ENCODE data around the gene CBS.
A peak's percentile ranks its signal among the peaks of the same experiment; 100 is the strongest.
"Not testable (repeated sequence)": the region's sequence is repeated elsewhere in the genome, so short reads cannot be mapped to it uniquely, and the experiment has no call there.

Gene CBS

DNA sequence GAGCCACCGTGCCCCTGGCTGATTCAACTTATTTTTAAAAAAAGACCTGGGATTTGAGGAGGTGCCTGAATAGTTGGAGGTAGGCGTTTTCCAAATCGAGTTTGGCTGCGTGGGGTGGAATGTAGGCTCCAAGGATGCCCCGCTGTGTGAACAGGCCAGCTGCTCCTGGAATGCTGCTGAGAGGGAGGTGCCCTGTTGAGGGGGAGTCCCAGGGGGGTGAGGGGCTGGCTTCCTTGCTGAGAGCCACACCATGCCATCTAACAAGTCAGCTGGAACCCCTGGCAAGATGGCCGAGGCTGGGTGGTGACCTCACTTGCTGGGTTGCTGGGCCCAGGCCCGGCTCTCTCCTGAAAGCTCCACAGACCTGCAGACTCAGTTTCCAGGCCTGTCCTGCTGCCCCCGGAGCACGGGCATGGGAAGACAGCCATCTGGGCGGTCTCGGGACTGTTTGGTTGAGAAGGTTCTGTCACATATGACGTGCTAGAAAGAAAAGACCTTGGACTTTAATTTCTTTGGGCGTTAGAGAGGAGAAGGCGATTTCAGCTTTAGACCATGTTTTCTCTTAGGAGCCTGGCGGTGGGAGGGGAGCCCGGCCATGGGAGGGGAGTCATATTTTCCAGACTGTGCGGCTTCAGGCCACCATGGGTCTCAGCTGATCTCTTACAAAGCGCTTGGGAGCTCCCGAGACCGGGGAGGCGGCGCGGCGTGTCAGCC, 7.1 kb upstream of the CBS start:
- H3K4me3 Mint-ChIP-seq; H3K27ac Mint-ChIP-seq; H3K9me3 Mint-ChIP-seq; H3K36me3 Mint-ChIP-seq (ENCODE audit: low read depth); H3K27me3 Mint-ChIP-seq (ENCODE audit: low read depth); DNase-seq (ENCODE audit: low spot score); H3K4me1 Mint-ChIP-seq (ENCODE audit: low read depth): not testable (repeated sequence)

DNA sequence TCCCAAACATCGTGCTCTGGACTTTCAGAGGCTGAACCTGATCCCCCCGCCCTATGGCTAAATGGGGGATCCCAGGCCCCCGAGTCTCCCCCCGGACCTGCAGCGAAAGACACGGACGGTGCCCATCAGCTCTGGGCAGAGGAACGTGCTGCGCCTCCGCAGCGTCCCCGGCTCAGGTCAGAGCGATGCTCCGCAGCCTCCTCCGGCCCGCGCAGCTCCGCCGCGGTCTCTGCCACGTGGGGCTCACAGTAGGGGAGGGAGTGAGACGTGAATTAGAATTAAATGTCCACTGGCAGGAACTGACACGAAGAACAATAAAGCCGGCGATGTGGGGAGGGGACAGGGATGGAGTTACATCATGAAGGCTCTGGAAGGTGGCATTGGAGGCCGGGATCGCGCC, 1.0 kb upstream of the CBS start:
- H3K9me3 Mint-ChIP-seq; DNase-seq (ENCODE audit: low spot score); H3K27ac Mint-ChIP-seq; H3K36me3 Mint-ChIP-seq (ENCODE audit: low read depth); H3K27me3 Mint-ChIP-seq (ENCODE audit: low read depth); H3K4me1 Mint-ChIP-seq (ENCODE audit: low read depth); H3K4me3 Mint-ChIP-seq: not testable (repeated sequence)

DNA sequence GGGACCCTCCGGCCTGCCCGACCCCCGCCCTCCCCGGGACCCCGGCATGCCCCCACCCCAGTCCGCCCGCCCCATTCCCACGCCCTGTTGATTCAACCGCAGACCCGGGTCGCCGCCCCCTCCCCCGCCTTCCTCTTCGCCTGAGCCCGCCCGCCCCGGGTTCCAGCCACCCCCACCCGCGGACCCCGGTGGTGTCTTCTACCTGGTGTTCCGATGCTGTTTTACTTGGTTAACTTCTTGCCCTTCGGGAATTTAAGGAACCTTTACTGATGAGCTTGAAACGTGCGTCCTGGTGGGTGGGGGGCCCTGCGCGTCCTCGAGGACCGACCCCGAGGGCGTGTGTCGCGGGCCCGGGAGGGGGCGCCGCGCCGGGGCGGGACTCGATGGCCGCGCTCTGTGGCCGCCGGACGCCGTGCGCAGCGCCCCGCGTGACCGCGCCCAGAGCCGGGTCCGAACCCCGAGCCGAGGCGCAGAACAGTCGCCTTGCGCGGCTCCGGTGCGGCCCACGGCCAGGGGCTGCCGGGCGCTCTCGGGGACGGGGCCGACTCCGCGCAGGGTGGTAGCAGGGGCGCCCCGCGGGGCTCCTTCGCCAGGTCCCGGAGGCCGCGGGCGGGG, 495 bp upstream of the CBS start:
- not testable (repeated sequence) for H3K4me1 Mint-ChIP-seq (ENCODE audit: low read depth); H3K27me3 Mint-ChIP-seq (ENCODE audit: low read depth); H3K9me3 Mint-ChIP-seq; H3K27ac Mint-ChIP-seq; DNase-seq (ENCODE audit: low spot score); H3K36me3 Mint-ChIP-seq (ENCODE audit: low read depth); H3K4me3 Mint-ChIP-seq

DNA sequence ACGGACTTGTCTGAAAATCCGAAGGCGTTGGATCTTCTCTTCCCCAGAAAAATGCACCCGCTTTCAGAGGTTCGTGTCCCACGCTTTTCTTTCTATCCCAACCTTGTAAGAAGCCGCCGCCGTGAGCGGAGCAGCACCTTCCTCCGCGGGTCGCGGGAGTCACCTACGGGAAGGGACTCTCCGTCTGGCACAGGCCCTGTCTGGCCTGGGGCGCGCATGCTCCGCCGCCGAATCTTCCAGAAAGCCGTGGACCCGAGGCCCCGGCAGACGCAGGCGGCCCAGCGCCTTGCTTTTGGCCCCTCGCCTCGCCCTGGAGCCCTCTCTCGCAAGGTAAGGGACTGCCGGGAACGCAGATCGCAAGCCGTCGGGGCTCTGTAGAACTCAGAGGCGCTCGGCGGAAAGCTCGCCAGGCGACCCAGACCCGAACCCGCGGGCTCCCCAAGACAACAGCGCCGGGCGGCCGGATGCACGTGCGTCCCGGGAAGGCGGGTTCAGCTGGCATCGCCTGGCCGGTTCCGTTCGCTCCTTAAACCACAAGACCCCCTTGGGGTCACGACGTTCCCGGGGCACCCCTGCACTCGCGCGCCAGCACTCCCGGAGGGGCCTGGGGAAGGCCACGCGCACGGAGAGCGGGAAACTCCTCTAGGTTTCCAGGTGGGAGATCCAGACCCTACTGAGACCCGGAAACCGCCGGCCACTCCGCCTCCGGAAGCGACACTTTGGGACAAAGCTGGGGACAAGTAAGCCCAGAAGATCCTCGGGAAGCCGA, 1.1 kb downstream of the CBS start:
- H3K4me1 Mint-ChIP-seq (ENCODE audit: low read depth); H3K9me3 Mint-ChIP-seq; DNase-seq (ENCODE audit: low spot score); H3K36me3 Mint-ChIP-seq (ENCODE audit: low read depth); H3K4me3 Mint-ChIP-seq; H3K27me3 Mint-ChIP-seq (ENCODE audit: low read depth); H3K27ac Mint-ChIP-seq: not testable (repeated sequence)

DNA sequence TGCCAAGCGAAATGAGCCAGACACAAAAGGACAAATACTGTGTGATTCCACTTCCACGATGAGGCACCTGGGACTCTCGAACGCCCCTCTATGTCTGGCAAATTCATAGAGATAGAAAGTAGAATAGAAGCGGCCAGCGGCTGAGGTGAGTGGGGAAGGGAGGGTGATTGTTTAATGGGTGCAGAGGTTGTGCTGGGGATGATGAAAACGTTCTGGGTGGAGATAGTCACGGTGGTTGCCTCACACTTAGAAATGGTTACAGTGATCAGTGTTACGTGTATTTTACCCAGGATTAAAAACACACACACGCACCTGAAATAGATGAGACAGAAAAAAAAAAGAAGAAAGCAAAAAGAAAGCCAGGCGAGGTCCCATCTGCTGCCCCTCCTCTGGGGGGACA, 2.9 kb downstream of the CBS start:
- H3K9me3 Mint-ChIP-seq; H3K4me3 Mint-ChIP-seq; H3K4me1 Mint-ChIP-seq (ENCODE audit: low read depth); H3K27me3 Mint-ChIP-seq (ENCODE audit: low read depth); H3K27ac Mint-ChIP-seq; H3K36me3 Mint-ChIP-seq (ENCODE audit: low read depth); DNase-seq (ENCODE audit: low spot score): not testable (repeated sequence)

DNA sequence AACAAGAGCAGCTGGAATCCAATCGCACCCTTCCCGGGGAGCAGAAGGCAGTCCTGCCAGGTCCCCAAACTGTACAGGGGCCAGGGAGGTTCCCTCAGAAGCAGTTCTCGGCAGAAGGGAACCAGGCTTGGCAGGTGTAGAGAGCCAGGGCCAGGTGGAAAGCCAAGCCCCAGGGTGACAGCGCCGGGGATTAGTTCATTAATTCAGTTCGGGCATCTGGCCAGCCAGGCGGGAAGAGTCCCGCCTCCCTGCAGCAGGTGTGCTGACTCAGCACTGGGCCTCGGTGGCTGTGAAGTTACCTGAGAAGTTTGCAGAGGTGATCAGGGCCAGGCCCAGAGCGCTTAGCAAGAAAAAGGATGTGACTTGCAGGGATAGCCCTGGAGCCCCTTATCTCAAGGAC, 6.0 kb downstream of the CBS start:
- not testable (repeated sequence) for DNase-seq (ENCODE audit: low spot score); H3K27ac Mint-ChIP-seq; H3K9me3 Mint-ChIP-seq; H3K4me1 Mint-ChIP-seq (ENCODE audit: low read depth); H3K4me3 Mint-ChIP-seq; H3K36me3 Mint-ChIP-seq (ENCODE audit: low read depth); H3K27me3 Mint-ChIP-seq (ENCODE audit: low read depth)

DNA sequence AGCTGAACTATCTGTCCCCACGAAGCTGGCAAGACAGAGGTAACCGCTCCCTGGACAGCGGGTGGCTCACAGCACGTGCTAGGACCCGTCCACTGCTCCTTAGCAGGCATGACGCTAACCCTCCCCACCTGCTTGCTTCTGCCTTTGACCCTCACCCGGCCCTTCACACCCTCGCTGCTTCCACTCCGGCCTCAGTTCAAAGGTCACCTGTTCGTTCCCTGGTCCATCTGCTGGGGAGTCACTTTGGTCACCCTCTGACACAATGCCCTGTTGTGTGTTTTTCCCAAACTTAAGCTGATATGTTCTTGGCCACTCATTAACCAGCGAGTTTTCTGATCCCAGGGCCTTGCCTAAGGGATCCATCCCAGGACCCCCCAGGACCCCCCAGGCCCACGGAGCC, 7.6 kb downstream of the CBS start:
- not testable (repeated sequence) for H3K4me3 Mint-ChIP-seq; H3K27ac Mint-ChIP-seq; H3K9me3 Mint-ChIP-seq; H3K4me1 Mint-ChIP-seq (ENCODE audit: low read depth); H3K36me3 Mint-ChIP-seq (ENCODE audit: low read depth); H3K27me3 Mint-ChIP-seq (ENCODE audit: low read depth); DNase-seq (ENCODE audit: low spot score)

DNA sequence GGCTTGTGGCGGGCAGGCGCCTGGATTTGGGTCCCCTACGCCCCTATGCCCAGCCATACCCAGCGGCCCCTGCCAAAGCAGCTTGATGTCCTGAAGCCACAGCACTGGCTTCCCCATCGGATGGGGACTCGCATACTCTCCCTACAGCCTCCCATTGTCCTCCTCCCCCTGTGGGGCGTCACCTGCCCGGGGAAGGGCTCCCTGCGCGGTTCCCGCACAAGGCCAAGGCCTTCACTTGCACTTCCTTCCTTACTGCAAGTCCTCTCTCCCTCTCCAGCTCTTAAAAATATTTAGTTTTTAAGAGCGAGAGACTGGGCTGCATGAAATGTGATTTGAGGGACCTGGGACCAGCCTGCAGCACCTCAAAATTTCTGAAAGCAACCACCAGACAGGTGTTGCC, 8.9 kb downstream of the CBS start:
- H3K27me3 Mint-ChIP-seq (ENCODE audit: low read depth); H3K36me3 Mint-ChIP-seq (ENCODE audit: low read depth); H3K9me3 Mint-ChIP-seq; H3K27ac Mint-ChIP-seq; H3K4me1 Mint-ChIP-seq (ENCODE audit: low read depth); DNase-seq (ENCODE audit: low spot score); H3K4me3 Mint-ChIP-seq: not testable (repeated sequence)

DNA sequence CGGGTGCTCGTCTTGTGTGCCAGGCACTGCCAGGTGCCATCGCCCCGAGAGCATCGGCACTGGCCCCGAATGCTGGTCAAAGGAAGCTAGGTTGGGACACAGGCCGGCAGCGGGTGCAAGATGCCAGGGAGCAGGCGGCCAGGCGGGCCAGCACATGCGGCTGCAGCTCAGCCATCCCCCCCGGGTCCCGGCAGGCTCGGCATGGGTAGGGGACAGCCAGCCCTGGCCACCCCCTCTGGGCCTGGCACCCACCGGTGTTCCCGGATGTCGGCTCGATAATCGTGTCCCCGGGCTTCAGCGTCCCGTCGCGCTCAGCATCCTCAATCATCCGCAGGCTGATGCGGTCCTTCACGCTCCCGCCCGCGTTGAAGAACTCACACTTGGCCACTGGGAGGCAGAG, 9.6 kb downstream of the CBS start:
- not testable (repeated sequence) for DNase-seq (ENCODE audit: low spot score); H3K27ac Mint-ChIP-seq

DNA sequence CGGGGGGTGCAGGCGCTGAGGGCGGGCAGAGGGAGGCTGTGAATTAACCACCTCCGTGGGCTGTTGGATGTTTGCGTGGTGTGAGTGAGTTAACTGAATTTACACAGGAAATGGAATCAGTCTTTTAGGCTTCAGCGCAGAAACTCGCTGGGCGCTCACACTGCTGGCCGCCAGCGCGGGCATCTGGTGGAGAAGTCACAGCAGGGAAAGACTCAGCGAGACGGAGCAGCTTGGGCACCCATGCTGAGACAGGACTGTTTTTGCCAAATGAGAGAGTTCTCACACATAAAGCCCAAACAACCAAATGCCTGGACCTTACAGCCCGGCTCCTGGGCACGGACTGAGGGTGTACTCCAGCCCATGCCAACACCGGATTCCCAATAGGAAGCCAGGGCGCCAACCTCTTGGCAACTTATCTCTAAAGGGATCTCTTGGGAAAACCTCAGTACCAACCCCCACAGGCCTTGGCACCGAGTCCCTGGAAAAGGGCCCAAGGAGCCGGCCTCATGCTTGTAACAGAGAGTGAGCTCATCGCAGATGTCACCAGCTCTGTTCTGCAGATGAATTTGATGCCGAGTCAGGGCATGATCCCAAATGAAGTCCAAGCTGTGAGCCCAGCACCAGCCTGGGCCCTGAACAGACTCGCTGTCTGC, 11.2 kb downstream of the CBS start:
- not testable (repeated sequence) for DNase-seq (ENCODE audit: low spot score); H3K36me3 Mint-ChIP-seq (ENCODE audit: low read depth); H3K27me3 Mint-ChIP-seq (ENCODE audit: low read depth); H3K4me1 Mint-ChIP-seq (ENCODE audit: low read depth); H3K9me3 Mint-ChIP-seq; H3K27ac Mint-ChIP-seq; H3K4me3 Mint-ChIP-seq

More for the DNA sequence above, 9.6 kb downstream of the CBS start:
- H3K36me3 Mint-ChIP-seq (ENCODE audit: low read depth); H3K4me3 Mint-ChIP-seq; H3K4me1 Mint-ChIP-seq (ENCODE audit: low read depth); H3K27me3 Mint-ChIP-seq (ENCODE audit: low read depth); H3K9me3 Mint-ChIP-seq: not testable (repeated sequence)

DNA sequence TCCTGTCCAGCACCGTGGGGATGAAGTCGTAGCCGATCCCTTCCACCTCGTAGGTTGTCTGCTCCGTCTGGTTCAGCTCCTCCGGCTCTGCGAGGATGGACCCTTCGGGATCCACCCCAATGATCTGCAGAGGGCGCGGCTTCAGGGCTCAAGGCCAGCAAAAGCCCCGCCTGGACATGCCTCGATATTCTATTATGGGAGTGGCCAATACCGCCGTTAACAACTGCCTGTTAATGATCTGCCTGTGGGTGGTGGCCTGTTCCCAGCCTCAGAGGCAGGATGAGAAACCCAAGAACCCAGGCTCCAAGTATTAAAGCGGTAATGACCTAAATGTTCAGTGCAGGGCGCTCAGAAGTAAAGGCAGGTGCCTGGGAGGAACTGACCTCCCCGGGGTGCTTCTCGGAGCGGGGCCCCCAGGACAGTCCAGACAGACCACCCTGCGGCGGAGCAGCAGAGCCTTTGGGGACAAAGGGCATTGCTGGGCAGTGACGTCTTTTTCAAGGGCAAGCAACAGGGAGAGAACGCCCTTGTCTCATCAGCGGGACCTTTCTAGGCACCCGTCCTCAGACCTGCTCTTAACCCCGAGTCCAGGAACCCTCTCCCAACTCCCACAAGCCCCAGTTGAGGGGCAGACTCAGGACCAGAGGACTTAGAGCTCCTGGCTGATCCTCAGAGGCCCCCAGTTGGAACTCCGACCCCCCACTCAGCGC, 12.5 kb downstream of the CBS start:
- H3K27me3 Mint-ChIP-seq (ENCODE audit: low read depth); H3K27ac Mint-ChIP-seq; H3K9me3 Mint-ChIP-seq; H3K36me3 Mint-ChIP-seq (ENCODE audit: low read depth); H3K4me1 Mint-ChIP-seq (ENCODE audit: low read depth); H3K4me3 Mint-ChIP-seq; DNase-seq (ENCODE audit: low spot score): not testable (repeated sequence)

DNA sequence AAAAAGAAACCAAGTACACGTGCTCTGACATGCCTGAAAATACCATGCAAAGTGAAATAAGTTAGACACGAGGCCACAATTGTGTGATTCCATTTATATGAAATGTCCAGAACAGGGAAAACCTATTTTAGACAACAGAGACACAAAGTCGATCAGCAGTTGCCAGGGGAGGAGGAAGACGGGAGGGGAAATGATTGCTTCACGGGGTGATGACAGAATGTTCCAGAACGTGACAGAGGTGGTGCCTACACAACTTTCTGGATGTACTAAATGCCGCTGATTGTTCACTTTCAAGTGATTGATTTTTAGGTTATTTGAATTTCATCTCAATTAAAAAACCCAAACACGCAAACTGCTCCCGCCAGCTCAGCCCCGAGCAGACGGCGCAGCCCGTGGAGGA, 22.5 kb downstream of the CBS start:
- H3K4me3 Mint-ChIP-seq; DNase-seq (ENCODE audit: low spot score); H3K9me3 Mint-ChIP-seq: not testable (repeated sequence)

DNA sequence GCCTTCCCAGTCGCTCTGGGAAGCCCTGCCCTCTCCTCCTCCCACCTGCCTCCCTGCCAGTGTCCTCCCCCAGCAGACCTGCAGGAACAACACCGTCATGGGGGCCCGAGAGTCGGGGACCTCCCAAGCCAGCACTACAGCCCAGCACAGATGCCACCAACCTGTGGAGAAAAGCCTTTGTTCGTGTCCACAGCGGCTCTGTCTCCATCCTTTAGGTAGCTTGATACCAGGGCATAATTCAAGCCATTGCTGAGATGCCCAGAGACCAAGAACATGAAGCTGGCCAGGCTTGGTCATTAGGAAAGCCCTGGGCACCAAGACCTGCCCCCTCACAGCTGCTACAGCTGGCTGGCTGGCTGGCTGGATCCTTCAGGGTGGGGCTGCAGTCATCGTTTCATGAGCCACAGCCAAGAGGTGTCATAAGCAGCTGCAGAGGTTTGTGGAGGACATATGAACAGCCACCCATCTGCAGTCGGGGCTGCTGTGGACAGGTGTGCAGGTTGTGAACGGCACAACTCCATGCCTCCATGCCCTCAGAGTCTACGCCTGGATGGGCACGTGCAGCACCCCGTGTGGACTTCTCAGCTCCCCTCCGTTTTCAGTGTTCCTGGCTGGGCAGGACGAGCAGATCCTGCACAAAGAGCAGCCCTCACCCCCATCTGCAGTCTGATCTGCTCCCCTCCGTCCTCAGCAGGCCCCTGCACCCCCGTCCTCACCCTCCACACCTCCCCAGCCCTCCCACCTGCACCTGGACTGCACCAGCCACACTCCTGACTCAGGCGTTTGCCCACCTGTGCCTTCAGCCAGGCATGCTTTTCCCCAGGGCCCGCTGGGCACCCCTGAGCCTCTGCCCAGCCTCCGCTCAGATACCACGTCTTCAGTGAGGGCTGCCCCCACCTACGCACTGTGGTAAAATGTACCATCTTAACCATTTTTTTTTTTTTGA, 29.5 kb downstream of the CBS start:
- H3K36me3 Mint-ChIP-seq (ENCODE audit: low read depth); H3K4me3 Mint-ChIP-seq; H3K4me1 Mint-ChIP-seq (ENCODE audit: low read depth); H3K9me3 Mint-ChIP-seq; H3K27me3 Mint-ChIP-seq (ENCODE audit: low read depth); DNase-seq (ENCODE audit: low spot score): not testable (repeated sequence)
- peak overlapping the region; percentile 49 for H3K27ac Mint-ChIP-seq

More for the DNA sequence above, 22.5 kb downstream of the CBS start:
- not testable (repeated sequence) for H3K27ac Mint-ChIP-seq; H3K36me3 Mint-ChIP-seq (ENCODE audit: low read depth); H3K27me3 Mint-ChIP-seq (ENCODE audit: low read depth); H3K4me1 Mint-ChIP-seq (ENCODE audit: low read depth)

Measured in T-helper 2 cell treated with Interferon-gamma antibody and Interleukin-4, amounts not matched to agents 5 μg/mL and 100 μg/mL, for 36 hours (primary cell).